Testis (tissue), 2 donors: ENCODE measurements around the gene LCNL1.
"Not testable (repeated sequence)": the region's sequence is repeated elsewhere in the genome, so short reads cannot be mapped to it uniquely, and the experiment has no call there.

ENCODE experiments used
- CTCF ChIP-seq, 3 experiments: fragments of 450-650 bp in 2 of 3; fragments of 200-600 bp in 1 of 3; sonication (generic) in 1 of 3; IDR thresholded peaks; one replicate each; pipeline ENCODE4 v1.5.1; 2016 to 2019; ENCODE audit warnings: antibody characterized with exemption in 3 of 3, mild to moderate bottlenecking in 2 of 3, moderate library complexity in 1 of 3
- POLR2A ChIP-seq: fragments of 450-650 bp; IDR thresholded peaks from one replicate; pipeline ENCODE4 v1.6.1; 2017; ENCODE audit warnings: antibody characterized with exemption, mild to moderate bottlenecking, moderate library complexity

- not testable (repeated sequence) for TF ChIP-seq CTCF (IDR thresholded peaks at IDR 0.05); POLR2A
These were observed 50.7 kb downstream of the LCNL1 start for GRCh38 chr9:137033481-137033880.
